Fibroblast of lung (primary cell): ENCODE data around the gene STK4.

ENCODE experiments used
- CTCF ChIP-seq, 2 donors: IDR thresholded peaks in 1 of 2; conservative IDR thresholded peaks in 1 of 2; 1 replicate in 1 of 2; 2 replicates in 1 of 2; pipeline ENCODE4 v1.5.1; 2011 to 2012; ENCODE audit warnings: low read length in 2 of 2, control low read depth in 1 of 2, inconsistent platforms in 1 of 2, low read depth in 1 of 2, mild to moderate bottlenecking in 1 of 2
- EZH2 ChIP-seq: IDR thresholded peaks from 2 replicates; pipeline ENCODE4 v1.5.1; 2012; ENCODE audit warnings: low read length, control low read depth, mild to moderate bottlenecking; ENCODE audit errors: missing control alignments

DNA sequence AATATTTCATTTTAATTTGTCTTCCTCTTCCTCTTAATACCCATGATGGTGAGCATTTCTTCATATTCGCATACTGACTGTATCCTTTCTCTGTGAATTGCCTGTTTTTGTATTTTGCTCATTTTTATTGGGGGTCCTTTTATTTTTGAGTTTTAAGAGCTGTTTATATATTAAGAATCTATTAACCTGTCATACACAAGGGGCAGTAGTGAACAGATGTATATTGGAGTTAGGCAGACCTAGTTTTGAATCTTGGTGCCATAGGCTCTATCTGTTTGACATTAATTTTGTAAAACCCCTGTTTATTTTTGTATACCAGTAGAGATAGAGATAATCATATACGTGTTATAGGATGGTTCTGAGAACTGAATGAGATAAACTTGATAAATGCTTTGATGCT lies 151.7 kb downstream of the STK4 start:
- TF ChIP-seq CTCF (conservative IDR thresholded peaks at IDR 0.05 in 1 of 2, IDR thresholded peaks at IDR 0.05 in 1 of 2; ENCODE audit: low read depth in 1 of 2, low read length in 2 of 2), result peak in 1 of 2 donors; percentile 10
- no peak for TF ChIP-seq EZH2
